Measurements from ENCODE around the gene OLA1.

The OLA1 gene

DNA sequence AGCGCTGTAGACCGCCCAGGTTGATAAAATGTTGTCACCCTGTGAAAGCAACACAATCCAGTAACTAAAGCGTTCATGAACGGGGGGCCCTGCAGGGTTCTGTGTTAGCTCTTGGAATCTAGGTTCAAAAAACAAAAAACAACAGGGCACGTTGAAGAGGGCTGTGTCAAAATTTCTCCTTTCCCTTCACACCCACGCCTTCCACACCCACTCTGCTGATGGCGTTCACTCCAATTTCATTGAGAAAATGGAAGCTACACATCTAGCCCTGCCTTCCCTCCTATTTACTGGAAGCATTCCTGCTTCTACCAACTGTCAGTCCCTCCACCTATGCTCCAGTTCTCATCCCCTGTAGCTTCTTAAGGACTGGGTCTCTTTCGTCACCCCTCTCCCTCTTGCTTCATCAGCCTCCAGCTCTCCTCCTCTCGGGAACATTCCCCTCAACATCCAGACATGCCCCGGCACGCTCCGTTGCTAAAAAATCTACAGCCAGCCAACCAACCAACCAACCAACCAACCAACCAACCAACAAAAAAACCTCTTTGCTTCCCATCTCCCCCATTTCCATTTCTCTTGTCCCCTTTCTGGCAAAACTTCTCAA, 184.7 kb downstream of the OLA1 start:
- DNase-seq (ENCODE audit: low read depth), result no peak

DNA sequence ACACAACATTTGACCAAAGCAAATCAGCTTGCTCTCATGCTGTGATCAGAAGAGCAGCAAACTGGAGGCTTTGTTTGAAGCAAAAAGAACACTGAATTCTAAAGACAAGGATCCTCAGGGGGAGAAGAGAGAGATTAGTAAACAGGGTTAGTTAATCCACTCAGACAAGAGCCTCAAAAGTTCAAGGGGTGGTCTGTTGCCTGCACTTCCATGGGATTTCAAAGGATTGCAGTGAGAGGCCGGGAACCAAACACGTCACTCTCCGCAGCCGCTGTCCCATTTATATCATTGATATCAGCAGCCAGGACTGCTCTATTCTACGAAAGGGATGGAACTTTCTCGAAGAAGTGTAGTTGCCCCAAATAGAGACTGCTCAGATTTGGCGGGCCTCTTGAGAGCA, 185.4 kb downstream of the OLA1 start:
- no peak for DNase-seq (ENCODE audit: low read depth)

GRCh38 chr2:174059884-174060244, 188.5 kb downstream of the OLA1 start:
- no peak for DNase-seq (ENCODE audit: low read depth)

DNA sequence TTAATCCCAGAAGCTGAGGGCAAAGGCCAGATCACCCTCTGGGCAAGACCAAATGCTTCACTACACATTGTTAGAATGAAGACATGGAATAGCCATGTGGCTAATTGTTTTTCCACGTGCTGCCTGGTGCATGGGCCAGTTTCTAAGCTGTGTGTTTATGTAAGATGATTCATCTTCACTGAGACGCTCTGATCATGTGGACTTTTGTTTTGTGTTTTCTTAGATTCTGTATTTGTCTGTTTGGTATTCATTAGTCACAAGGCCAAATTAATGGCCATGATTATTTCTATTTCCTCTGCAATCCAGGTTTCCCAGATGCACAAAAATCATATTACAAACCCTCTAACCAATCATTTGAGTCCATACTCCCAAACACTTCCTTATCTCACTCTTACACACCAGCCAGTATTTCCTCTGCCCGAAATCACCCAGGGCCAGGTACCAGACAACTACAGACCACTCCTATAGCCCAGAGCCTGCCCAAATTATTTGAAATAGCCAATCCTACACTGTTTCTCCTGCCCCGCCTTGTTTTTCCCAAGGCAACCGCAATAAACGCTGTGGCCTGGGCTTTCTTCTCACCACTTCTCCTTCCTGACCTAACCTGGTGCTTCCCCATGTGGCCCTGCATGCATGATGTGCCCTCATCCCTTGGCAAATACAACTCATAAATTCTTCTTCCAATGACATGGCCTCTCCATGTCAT, 189.0 kb downstream of the OLA1 start:
- peak; percentile 30 for DNase-seq (ENCODE audit: low read depth)

DNA sequence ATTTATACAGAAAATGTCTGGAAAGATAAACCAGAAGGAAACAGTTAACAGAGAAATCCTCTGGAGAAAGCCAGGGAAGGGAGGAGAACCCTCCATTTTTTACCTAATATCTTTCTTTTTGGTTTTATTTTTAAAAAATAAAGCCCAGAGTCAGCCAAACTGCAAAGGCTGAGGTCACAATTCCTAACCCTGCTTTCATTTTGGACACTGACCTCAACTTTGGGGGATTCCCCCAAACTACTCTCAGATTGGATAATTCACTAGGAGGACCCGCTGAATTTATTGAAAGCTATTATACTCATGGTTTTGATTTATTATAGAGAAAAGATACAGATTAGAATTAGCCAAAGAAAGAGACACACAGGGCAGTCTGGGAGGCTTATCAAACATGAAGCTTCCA, 189.9 kb downstream of the OLA1 start:
- DNase-seq (ENCODE audit: low read depth), result no peak

- DNase-seq (ENCODE audit: low read depth), result no peak
Measured at GRCh38 chr2:174058026-174058425, 190.3 kb downstream of the OLA1 start.

- DNase-seq (ENCODE audit: low read depth), result no peak
Measured at GRCh38 chr2:174054926-174055325, 193.4 kb downstream of the OLA1 start.

DNA sequence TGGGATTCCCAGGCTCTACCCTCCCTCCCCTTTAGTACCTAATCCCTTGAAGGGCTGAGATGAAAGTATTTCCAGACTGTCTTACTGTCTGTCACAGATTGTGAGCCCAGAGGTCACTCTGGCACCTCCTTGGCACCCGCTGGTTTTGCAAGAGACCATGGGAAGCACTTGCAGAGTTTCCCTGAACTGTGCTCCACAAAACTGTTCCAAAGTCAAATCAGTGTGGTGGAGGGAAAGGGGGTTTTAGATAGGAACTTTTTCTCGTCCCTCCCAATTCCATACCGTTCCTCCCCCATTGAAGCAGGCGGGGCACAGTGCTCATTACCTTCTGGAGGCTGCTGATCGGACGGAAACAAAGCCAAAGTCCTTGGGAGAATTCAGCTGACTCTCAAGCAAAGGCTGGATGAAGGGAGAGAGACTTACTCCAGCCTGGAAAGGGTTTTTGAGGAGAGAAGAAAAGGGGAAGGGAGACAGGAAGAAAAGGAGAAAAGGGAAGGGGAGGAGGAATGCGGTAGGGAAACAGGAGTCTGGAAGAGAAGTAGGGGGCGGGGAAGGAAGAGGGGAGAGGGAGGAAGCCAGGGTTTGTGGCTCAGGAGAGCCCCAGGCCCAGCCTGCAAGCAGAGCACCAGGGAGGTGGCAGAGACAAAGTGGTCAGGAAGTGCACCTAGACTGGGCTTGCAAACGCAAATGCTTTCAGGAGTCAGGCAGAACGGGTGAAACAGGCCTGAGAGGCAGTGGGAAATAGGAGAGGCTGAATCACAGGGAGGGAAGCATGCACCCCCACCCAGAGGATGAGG, 194.8 kb downstream of the OLA1 start:
- no peak for DNase-seq (ENCODE audit: low read depth)

DNA sequence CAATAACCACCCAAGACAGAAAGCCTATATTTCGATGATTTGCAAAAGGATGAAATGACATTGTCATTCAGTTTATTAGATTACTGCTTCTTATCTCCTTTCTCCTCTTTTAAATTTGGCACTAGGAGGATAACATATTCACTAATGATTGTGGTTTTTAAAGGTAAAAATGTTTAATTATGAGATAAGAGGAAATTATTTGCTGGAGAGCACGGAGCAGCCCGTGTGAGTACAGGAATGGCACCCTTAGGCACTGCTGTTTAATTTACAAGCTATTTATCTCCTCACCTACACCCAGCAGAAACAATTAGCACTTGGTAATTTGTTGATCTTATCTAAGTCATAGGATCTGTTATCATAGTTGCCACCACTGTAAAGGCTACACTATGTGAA, 195.8 kb downstream of the OLA1 start:
- no peak for DNase-seq (ENCODE audit: low read depth)

DNA sequence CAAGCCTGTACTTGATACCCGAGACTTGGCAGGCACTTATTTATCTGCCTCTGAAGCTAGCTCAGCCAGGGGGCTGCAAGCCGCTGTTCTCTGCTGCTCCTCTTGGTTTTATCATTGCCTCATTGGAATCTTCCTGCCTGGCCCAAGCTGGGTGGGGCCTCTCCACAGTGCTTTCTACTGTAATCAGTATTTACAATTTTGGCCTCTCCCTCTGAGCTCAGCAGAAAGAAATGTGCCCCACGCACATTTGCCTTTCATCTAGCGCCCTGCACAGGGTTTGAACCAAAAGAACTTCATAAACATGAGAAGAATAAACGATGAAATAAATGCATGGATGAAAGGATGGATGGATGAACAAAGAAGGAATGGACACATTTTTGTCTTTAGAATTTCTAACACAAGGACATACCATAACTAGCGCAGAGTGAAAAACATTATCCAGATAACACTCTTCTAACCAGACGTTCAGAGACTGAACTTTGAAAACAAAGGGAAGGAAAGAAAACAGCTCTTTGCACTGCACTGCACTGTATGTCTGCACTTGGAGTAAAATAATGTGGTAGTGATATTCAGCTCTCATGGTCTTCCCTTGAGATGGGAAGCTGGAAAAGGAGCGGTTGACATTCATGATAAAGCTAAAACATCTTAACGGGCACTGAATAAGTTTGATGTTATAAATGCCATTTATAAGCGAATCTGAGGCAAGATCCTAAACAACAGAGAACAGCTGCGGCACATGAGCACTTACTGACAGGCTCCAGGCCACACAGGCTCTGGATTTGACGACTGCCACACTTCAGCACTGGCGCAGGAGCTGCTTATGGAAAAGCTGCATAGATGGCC, 196.4 kb downstream of the OLA1 start:
- DNase-seq (ENCODE audit: low read depth), result peak; percentile 34

GRCh38 chr2:174051068-174051467, 197.3 kb downstream of the OLA1 start:
- no peak for DNase-seq (ENCODE audit: low read depth)

DNA sequence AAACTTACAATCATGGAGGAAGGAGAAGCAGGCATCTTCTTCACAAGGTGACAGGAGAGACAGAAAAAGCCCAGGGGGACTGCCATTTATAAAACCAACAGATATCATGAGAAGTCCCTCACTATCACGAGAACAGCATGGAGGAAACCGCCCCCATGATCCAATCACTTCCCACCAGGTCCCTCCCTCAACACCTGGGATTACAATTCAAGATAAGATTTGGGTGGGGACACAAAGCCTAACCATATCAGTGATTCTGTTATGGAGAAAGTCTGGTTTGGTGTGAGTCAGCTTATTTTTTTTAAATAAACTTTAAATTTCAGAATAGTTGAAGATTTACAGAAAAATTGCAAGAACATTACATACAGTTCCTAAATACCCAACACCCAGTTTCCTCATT, 198.4 kb downstream of the OLA1 start:
- no peak for DNase-seq (ENCODE audit: low read depth)

DNA sequence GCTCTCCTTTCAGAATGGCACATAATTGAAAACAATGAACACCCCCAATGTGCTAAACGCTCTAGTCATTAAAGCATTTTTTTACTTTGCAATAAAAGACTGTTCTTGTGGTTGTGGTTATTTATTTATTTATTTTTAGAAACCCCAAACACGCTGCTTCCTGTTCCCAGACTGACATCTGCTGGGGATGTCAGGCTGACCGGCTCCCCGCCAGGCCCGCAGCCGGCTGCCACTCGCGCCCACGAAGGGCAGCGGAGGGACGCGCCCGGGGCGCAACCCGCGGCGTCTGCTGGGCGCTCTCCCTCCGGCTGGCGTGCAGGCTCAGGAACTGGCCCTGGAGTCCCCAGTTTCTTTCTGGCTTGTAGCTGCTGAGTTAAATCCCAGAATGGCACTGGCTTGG, 200.1 kb downstream of the OLA1 start:
- no peak for DNase-seq (ENCODE audit: low read depth)

- no peak for DNase-seq (ENCODE audit: low read depth)
Measured at GRCh38 chr2:174047746-174048145, 200.6 kb downstream of the OLA1 start.

GRCh38 chr2:174046172-174046571, 202.2 kb downstream of the OLA1 start:
- DNase-seq (ENCODE audit: low read depth), result no peak

DNA sequence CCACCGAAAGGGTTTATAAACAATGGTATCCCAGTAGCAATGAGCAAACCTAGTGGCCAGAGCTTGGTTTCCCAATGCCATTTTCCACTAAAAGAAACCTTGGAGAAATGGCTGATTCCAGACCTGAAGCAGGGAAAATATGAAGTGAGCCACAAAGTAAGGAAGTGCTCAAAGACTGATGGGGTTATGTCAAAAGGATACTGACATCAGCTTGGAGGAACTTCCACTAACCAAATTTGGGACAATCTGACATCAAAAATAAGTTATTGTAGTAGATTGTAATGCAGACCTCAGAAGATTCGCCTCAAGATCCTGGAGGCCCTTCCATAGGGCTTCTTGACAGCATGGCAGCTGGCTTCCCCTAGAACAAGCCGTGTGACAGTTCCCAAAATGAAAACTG, 203.8 kb downstream of the OLA1 start:
- no peak for DNase-seq (ENCODE audit: low read depth)

- no peak for DNase-seq (ENCODE audit: low read depth)
Measured at GRCh38 chr2:174040417-174040701, 208.0 kb downstream of the OLA1 start.

DNA sequence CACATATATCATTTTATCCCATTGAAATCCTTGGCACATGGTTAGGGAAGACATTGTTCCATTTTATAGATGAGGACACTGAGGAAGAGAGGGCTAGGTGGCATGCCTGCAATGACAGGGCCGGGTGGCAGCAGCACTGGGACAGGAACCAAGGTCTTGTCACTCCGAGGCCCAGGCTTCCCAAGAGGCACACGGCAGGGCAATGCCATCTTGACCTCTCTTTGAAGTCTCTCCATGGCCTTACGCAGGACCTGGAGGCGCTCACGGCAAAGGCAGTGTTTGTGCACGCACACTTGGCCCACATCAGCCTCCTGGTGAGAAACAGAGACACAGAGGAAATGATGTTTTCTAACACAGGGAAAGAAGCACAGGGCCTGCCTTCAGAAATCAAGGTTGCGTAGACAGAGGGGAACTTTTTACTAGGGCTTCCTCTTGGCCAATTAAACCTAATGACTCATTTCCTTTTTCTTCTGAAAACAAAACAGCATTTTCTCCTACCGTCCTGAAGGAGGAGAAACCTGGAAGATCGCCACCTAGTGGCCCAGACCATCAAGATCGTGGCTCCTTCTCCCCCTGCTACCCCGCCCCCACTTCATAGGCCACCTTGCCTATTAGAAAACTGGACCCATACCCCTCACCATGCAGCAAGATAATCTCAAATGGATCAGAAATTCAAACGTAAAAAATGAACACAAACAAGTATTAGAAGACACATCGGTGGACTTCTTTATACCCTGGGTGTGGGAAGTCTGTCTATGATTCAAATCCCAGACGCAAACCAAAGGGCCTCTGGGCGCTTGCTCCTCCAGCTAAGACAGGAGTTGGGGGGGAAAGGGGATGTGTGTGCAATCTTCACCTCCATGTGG, 208.5 kb downstream of the OLA1 start:
- DNase-seq (ENCODE audit: low read depth), result peak; percentile 93

DNA sequence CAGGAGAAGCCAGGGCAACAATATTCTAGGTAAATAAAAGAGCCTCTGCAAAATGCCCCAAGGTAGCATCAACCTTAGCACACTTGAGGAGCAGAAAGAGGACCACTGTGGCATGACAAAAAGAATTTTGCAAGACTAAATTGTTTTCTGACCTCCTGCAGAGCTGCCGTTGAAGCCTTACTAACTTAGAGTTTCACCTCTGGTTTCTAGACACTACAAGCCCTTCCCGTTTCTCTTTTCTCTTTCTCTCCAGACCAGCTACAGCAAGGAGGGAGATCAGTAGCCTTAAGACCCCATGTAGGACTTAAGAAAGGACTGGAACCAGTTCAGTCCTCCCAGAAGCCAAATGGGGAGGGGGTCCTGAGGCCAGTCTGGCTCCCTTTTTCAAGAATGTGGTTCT, 209.9 kb downstream of the OLA1 start:
- DNase-seq (ENCODE audit: low read depth), result no peak

DNA sequence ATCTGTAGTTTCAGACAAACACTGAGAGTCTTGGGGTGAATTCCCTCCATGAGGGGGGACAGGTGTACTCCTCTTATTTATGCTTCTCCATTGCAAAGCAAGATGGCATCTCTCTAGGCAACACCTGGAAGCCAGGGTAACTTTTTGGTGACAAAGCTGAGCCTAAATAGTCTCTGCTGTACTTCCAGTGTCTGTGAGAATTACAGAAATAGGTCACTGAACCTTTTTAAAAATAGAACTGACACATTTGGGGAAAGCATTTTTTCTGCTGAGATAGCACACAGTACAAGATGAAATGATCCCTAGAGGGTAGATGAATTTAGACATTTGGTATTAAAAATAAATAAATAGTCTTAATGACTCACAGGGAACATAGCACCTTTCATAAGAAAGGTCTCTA, 211.5 kb downstream of the OLA1 start:
- DNase-seq (ENCODE audit: low read depth), result no peak

DNA sequence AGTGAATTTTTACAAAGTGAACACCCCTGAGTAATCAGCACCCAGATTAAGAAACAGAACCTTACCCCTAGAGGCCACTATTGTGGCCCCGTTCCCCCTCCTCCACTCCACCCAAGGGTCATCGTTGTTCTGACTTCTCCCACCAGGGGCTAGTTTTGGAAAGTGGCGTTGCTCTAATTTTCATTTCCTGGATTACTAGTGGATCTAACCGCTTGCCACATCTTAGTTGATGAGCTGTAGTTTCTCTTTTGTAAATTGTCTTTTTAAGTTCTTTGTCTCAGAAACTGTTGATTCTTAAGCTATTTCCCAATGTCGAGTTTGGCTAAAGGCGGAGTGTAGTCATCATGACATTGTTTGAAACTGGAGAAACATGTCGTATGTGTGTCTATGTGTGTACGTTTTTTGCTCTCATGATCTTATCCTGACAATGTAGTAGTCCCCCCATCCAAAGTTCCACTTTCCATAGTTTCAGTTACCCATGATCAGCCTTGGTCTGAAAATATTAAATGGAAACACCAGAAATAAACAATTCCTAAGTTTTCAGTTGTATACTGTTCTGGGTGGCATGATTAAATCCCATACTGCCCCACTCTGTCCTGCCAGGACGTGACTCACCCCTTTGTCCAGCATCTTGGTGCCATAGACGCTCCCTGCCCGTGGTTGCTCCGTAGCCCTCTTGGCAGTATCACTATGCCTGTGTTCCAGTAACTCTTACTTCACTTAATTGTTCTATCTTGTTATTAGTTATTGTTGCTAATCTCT, 212.2 kb downstream of the OLA1 start:
- DNase-seq (ENCODE audit: low read depth), result peak; percentile 16
